Measurements from ENCODE around the gene GABRB3.

DNA sequence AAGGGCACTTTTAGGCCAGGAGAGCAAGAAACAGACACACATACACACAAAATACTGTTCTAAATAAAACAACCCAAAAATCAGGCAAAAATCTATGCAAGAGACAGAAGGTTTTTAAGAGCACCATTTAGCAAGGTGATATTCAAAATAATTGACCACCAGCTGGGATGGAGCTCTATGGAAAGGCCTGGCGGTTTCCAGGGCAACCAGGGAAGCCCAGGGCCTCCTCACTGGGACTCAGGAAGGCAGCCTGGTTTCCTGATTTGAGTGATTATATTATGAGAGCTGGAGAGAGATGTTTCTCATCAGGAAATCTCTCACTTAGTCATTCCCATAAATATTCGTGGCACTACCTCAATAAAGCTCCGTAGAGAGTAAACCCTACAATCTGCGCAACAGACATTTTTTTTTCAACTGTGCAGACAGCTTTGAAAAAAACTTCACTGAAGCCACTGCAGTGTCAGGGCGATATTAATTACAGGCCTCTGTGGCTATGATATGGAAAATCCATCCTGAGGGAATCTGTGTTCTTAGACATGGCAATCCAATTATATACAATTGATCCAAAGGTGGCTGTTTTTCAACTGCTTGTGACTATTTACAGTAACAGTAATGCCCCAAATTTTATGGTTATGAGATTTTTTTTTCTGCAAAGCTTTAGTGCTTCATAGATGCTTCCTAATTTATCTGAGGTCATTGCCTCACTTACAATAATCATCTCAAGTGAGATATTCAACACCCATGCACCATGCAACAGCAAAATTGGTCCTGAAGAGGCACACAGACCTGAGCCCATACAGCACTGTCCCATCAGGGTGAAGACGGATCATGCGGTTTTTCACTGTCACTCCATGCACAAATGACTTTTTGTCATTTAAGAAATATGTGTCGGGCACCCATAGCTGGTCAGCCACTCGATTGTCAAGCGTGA, 152.1 kb downstream of the GABRB3 start:
- TF ChIP-seq, protein P1, sequence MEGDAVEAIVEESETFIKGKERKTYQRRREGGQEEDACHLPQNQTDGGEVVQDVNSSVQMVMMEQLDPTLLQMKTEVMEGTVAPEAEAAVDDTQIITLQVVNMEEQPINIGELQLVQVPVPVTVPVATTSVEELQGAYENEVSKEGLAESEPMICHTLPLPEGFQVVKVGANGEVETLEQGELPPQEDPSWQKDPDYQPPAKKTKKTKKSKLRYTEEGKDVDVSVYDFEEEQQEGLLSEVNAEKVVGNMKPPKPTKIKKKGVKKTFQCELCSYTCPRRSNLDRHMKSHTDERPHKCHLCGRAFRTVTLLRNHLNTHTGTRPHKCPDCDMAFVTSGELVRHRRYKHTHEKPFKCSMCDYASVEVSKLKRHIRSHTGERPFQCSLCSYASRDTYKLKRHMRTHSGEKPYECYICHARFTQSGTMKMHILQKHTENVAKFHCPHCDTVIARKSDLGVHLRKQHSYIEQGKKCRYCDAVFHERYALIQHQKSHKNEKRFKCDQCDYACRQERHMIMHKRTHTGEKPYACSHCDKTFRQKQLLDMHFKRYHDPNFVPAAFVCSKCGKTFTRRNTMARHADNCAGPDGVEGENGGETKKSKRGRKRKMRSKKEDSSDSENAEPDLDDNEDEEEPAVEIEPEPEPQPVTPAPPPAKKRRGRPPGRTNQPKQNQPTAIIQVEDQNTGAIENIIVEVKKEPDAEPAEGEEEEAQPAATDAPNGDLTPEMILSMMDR (IDR thresholded peaks at IDR 0.05), result no peak
- TF ChIP-seq POLR2A (IDR thresholded peaks at IDR 0.05), result no peak
